GM10266 (cell line): ENCODE data around the gene ZNF486.
"Not testable (repeated sequence)": the region's sequence is repeated elsewhere in the genome, so short reads cannot be mapped to it uniquely, and the experiment has no call there.

ENCODE experiments used
- DNase-seq: peaks from one replicate; pipeline ENCODE4 v3.0.0; 2012; ENCODE audit errors: extremely low spot score
- TF ChIP-seq, protein P1 (sequence below): IDR thresholded peaks from 2 replicates; pipeline ENCODE4 v1.5.1; 2012; ENCODE audit warnings: mild to moderate bottlenecking, low read depth; ENCODE audit not compliant: control insufficient read depth, insufficient read depth; ENCODE audit errors: missing control alignments

ZNF486 gene

DNA sequence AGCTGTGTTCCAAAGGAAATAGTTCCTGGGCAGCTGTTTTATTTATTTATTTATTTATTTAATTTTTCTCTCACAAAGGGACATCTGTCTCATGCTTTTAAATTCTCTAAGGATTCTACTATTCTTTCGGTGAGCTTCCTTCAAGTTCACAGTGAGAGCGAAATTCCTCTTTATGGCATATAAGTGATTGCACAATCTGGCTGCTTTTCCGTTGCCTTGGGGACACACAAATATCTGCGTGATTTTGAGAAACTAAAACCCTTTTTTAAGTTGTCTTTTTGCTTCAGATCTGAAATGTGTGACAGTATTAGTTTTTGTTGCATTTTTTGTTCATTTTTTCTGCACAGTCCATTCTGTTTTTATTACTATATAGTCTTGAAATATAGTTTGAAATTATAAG, 19.2 kb downstream of the ZNF486 start:
- DNase-seq: no peak

DNA sequence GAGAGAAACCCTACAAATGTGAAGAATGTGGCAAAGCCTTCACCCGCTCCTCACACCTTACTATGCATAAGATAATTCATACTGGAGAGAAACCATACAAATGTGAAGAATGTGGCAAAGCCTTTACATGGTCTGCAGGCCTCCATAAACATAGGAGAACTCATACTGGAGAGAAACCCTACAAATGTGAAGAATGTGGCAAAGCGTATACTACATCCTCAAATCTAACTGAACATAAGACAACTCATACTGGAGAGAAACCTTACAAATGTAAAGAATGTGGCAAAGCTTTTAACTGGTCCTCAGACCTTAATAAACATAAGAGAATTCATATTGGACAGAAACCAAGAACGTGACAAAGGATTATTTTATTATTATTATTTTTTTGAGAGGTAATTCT, 30.7 kb downstream of the ZNF486 start:
- no peak for DNase-seq
- TF ChIP-seq, protein P1, sequence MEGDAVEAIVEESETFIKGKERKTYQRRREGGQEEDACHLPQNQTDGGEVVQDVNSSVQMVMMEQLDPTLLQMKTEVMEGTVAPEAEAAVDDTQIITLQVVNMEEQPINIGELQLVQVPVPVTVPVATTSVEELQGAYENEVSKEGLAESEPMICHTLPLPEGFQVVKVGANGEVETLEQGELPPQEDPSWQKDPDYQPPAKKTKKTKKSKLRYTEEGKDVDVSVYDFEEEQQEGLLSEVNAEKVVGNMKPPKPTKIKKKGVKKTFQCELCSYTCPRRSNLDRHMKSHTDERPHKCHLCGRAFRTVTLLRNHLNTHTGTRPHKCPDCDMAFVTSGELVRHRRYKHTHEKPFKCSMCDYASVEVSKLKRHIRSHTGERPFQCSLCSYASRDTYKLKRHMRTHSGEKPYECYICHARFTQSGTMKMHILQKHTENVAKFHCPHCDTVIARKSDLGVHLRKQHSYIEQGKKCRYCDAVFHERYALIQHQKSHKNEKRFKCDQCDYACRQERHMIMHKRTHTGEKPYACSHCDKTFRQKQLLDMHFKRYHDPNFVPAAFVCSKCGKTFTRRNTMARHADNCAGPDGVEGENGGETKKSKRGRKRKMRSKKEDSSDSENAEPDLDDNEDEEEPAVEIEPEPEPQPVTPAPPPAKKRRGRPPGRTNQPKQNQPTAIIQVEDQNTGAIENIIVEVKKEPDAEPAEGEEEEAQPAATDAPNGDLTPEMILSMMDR: no peak

More for the DNA sequence above, 19.2 kb downstream of the ZNF486 start:
- TF ChIP-seq, protein P1: no peak

DNA sequence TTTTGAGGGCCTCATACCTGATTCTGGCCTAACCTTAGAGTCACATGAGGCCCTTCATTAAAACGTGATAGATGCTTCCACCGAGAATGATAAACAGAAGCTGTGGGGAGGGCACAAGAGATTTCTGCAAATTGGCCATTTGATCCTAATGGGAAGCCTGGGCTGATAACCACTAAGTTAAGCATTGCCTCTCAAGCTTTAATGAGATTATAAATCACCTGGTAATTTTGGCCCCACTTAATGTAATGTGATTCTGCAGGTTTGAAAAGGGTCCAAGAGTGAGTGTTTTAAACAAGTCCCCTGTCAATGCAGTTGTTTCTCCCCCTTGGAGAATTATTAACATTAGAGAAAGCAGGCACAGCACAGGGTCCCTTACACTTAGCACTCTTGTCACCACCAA, 42.0 kb downstream of the ZNF486 start:
- DNase-seq: no peak
- TF ChIP-seq, protein P1: no peak

DNA sequence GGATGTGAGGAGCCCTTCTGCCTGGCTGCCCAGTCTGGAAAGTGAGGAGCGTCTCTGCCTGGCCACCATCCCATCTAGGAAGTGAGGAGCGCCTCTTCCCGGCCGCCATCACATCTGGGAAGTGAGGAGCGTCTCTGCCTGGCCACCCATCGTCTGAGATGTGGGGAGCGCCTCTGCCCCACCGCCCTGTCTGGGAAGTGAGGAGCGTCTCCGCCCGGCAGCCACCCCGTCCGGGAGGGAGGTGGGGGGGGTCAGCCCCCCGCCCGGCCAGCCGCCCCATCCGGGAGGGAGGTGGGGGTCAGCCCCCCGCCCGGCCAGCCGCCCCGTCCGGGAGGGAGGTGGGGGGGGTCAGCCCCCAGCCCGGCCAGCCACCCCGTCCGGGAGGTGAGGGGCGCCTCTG, 47.4 kb downstream of the ZNF486 start:
- DNase-seq: not testable (repeated sequence)

DNA sequence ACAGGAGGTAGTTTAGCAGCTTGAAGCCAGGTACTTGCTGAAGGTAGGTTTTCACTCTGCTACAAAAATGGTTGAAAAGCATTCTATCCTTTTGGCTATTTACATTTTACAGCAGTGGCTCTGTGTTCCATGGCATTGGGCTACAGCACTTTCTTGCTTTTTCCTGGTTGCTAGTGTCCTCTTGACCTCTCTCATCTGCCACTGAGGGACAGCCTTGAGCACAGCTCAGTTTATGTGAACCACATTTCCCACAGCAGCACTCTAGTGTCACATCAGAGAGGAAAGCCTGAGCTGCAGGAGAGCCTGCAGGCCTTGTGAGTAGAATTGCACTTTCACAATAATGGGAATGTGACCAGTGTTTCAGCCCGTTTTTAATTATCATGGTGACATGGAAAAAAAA, 54.6 kb downstream of the ZNF486 start:
- not testable (repeated sequence) for DNase-seq

DNA sequence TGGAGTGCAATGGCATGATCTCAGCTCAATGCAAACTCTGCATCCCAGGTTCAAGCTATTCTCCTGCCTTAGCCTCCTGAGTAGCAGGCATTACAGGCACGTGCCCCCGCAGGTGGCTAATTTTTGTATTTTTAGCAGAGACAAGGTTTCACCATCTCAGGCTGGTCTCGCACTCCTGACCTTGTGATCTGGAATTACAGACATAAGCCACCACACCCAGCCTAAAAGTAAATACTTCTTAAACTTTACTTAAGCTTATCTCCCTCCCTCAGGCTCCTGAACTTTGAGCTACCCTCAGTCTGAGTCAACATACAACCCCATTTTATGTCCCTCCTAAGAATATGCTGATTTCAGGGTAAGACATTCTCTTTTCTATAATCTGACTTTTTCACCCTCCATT, 66.1 kb downstream of the ZNF486 start:
- no peak for DNase-seq
- TF ChIP-seq, protein P1: no peak

DNA sequence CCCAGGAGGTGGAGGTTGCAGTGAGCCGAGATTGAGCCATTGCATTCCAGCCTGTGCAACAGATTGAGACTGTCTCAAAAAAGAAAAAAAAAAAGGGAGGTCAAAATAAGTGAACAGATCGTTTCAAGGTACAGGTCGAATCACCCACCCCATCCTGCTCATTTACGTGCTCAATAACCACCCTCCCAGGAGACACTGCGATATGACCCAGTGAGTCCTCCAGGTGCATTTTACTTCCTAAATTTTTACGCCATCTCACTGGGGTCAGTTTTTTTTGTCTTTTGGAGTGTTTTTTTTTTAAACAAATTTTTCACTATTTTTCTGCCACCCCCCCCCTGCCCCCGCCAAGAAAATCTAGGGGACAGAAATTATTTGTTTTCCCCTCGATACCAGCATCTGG, 68.1 kb downstream of the ZNF486 start:
- DNase-seq: no peak
- TF ChIP-seq, protein P1: no peak

DNA sequence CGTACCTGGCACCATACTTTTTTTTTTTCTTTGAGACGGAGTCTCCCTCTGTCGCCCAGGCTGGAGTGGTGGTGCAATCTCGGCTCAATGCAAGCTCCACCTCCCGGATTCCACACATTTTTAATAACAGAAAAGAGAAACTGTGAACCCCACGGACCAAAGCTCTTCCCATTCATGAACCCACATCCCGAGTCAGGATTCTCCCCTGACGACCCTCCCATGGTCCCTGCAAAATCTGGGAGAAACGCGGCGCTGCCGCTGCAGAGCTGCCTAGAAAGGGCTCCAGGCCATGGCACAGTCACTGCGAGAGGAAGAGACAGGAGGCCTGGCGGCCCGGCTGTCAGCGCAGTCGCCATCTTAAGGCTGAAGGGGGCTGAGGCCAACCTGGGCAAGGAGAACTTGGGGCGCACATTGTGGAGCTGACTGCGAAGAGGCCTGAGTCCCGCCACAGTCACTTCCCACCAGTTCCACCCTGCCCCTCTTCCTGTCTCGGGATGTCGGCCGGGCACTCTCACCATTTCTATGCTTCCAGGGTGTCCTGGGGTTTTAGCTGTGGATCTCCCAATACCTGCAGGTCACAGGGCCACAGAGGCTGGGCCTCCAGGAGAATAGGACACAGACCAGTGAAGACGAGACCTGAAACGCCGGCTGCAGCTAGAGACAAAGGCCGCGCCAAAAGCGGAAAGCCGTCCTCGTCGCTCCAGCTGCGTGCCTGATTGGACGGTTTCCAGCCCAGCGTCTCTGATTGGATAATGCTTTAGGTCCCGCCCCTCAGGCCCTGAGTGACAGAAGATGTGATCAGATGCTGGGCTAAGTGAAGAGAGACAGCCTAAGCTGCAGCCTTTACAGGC, 71.0 kb downstream of the ZNF486 start:
- TF ChIP-seq, protein P1: no peak
- DNase-seq: no peak
